Measurements from ENCODE around the gene FRYL.
"Not testable (repeated sequence)": the region's sequence is repeated elsewhere in the genome, so short reads cannot be mapped to it uniquely, and the experiment has no call there.

FRYL gene

DNA sequence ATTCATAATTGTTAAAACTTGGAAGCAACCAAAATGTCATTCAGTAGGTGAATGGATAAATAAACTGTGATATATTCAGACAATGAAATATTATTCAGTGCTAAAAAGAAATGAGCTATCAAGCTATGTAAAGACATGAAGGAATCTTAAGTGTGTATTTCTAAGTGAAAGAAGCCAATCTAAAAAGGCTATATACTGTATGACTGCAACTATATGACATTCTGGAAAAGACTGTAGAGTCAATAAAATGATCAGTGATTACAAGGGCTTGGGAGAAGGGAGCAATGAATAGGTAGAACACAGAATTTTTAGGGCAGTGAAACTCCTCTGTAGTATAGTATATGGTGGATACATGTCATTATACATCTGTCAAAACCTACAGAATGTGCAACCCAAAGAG is 139.9 kb downstream of the FRYL start:
- H3K4me3 ChIP-seq (ENCODE audit: control insufficient read depth, low read depth, low read length): no peak overlapping the region
- no peak for DNase-seq (ENCODE audit: low read depth)
- TF ChIP-seq, protein P1, sequence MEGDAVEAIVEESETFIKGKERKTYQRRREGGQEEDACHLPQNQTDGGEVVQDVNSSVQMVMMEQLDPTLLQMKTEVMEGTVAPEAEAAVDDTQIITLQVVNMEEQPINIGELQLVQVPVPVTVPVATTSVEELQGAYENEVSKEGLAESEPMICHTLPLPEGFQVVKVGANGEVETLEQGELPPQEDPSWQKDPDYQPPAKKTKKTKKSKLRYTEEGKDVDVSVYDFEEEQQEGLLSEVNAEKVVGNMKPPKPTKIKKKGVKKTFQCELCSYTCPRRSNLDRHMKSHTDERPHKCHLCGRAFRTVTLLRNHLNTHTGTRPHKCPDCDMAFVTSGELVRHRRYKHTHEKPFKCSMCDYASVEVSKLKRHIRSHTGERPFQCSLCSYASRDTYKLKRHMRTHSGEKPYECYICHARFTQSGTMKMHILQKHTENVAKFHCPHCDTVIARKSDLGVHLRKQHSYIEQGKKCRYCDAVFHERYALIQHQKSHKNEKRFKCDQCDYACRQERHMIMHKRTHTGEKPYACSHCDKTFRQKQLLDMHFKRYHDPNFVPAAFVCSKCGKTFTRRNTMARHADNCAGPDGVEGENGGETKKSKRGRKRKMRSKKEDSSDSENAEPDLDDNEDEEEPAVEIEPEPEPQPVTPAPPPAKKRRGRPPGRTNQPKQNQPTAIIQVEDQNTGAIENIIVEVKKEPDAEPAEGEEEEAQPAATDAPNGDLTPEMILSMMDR (conservative IDR thresholded peaks at IDR 0.05; ENCODE audit: control insufficient read depth, insufficient read depth, low read depth, low read length): no peak

DNA sequence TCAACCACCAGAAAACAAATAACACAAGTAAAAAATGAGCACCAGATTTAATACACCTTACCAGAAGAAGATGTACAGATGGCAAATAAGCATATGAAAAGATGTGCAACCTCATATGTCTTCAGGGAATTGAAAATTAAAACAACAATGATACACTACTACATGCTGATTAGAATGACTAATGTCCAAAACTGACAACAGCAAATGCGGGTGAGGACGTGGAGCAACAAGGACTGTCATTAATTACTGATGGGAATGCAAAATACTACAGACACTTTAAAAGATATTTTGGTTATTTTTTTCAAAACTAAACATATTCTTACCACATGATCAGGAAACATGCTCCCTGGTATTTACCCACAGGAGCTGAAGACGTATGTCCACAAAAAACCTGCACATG is 140.3 kb downstream of the FRYL start:
- TF ChIP-seq, protein P1 (conservative IDR thresholded peaks at IDR 0.05; ENCODE audit: control insufficient read depth, insufficient read depth, low read depth, low read length): no peak
- H3K4me3 ChIP-seq (ENCODE audit: control insufficient read depth, low read depth, low read length): no peak overlapping the region
- DNase-seq (ENCODE audit: low read depth): peak; percentile 45

DNA sequence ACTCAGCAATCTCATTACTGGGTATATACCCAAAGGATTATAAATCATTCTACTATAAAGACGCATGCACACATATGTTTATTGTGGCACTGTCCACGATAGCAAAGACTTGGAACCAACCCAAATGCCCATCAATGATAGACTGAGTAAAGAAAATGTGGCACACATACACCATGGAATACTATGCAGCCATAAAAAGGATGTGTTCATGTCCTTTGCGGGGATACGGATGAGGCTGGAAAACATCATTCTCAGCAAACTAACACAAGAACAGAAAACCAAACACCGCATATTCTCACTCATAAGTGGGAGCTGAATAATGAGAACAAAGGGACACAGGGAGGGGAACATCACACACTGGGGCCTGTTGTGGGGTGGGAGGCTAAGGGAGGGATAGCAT is 141.5 kb downstream of the FRYL start:
- H3K4me3 ChIP-seq (ENCODE audit: control insufficient read depth, low read depth, low read length); DNase-seq (ENCODE audit: low read depth): not testable (repeated sequence)

DNA sequence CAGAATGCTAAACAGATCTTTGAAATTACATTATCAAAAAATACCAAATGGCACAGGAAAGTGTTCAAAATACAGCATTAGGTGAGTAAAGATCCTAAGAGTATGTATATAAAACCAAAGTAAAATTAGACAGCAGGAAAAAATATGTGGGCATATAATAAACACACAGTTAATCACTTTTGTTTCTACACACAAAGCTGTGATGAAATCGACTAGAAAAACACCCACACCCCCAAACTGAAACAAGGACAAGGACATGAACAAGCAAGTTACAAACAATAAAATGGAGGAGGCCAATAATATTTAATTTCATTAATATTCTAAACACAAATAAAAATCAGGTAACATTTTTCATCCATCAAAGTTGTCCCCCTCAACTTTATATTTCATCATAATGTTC is 143.2 kb downstream of the FRYL start:
- H3K4me3 ChIP-seq (ENCODE audit: control insufficient read depth, low read depth, low read length): no peak overlapping the region
- TF ChIP-seq, protein P1 (conservative IDR thresholded peaks at IDR 0.05; ENCODE audit: control insufficient read depth, insufficient read depth, low read depth, low read length): no peak
- DNase-seq (ENCODE audit: low read depth): no peak

DNA sequence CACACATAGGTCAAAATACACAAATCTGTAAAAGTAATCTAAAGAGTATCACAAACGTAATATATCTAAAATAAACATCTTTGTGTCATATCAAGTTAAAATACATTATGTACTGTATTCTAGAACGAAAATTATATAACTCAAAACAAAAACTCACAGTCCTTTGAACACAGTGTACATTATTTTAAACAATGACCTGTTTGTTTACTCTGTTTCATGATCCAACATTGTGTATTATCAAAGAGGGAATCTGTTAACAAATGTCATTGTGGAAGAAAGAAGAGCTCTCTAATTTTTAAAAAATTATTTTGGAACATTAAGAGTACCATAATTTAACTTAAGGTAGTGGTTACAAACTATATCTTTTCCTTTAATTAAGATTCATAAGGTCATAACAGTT is 144.1 kb downstream of the FRYL start:
- TF ChIP-seq, protein P1 (conservative IDR thresholded peaks at IDR 0.05; ENCODE audit: control insufficient read depth, insufficient read depth, low read depth, low read length): no peak
- DNase-seq (ENCODE audit: low read depth): no peak
- H3K4me3 ChIP-seq (ENCODE audit: control insufficient read depth, low read depth, low read length): no peak overlapping the region

DNA sequence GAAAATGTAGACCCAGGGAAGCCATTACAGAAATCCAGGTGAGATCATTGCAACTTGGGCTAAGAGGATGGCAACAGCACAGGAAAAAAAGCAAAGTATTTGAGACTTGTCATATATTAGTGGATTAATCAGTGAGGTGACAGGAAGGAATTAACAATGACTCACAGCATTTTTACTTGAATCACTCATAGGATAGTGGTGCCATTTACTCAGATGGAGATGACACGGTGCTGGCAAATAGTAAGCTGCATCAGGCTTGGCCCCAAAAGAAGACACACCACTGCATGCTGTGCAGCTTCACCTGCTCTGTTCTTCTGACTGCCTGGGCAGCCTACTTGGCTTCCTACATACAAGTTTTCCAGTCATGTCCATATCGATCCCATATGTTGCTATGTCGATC is 144.8 kb downstream of the FRYL start:
- H3K4me3 ChIP-seq (ENCODE audit: control insufficient read depth, low read depth, low read length): no peak overlapping the region
- peak; percentile 49 for DNase-seq (ENCODE audit: low read depth)
- TF ChIP-seq, protein P1 (conservative IDR thresholded peaks at IDR 0.05; ENCODE audit: control insufficient read depth, insufficient read depth, low read depth, low read length): no peak

DNA sequence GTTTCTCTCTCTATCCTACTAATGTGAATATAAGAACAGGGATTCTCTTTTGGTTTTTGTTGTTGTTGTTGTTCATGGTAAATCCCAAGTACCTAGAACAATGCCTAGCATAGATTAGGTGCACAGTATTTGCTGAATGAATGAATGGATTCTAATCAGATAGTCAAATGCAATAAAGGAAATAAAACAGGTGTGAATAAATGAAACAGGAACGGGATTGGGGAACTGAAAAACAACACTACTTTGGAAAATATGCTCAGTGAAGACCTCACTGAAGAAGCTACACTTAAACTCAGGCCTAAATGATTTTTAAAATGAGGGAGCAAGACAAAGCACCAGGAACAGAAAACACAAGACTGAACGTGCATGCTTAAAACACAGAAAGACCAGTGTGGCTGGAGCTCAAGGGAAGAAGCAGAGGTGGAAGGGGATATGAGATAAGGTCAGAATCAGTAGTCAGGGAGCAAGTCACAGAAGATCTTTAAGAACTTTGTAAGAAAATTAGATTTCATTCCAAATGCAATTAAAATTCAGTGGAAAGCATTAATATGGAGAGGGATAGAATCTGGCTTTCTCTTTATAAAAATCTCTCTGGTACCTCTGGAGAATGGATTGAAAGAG is 145.3 kb downstream of the FRYL start:
- TF ChIP-seq, protein P1 (conservative IDR thresholded peaks at IDR 0.05; ENCODE audit: control insufficient read depth, insufficient read depth, low read depth, low read length): no peak
- DNase-seq (ENCODE audit: low read depth): no peak
- no peak overlapping the region for H3K4me3 ChIP-seq (ENCODE audit: control insufficient read depth, low read depth, low read length)

All from fibroblast of mammary gland (primary cell).